IMR-90 (cell line): Measurements from ENCODE around the gene PLCH1. TPM values are rescaled to one million over a fixed set of nuclear protein-coding genes. Genes with fewer than 3 reads are reported as not detected.

Experiments used
- ATAC-seq: fragments of 200-7000 bp; cut with Tn5 transposase; 2 replicates; pipeline ENCODE4 v1.9.1; 2020; ENCODE audit warnings: low read depth, mild to moderate bottlenecking, moderate library complexity
- BruUV-seq: library from RNA; stranded (reverse); fragments of 400-500 nt; replicated peaks from 2 replicates; lab custom pipeline; 2021; lab: Mats Ljungman, UMichigan
- CTCF ChIA-PET: fragments of 300-600 bp; formaldehyde crosslinking; extraction: SDS; loops from one replicate; lab custom pipeline; 2021; ENCODE audit warnings: antibody characterized with exemption; lab: Yijun Ruan, JAX
- POLR2A ChIA-PET: fragments of 300-600 bp; sonication (Branson Sonifier 250); formaldehyde crosslinking; loops from one replicate; lab custom pipeline; 2022; ENCODE audit warnings: antibody characterized with exemption; ENCODE audit not compliant: unreplicated experiment; lab: Charles Lee
- DNase-seq: peaks from one replicate; pipeline ENCODE4 v3.0.0; 2013
- H2AFZ ChIP-seq: replicated peaks from 2 replicates; pipeline ENCODE3; 2013; ENCODE audit warnings: low read length, mild to moderate bottlenecking; ENCODE audit not compliant: poor library complexity
- H2AK5ac ChIP-seq: 2 replicates; pipeline ENCODE4 v1.6.1; 2013; ENCODE audit warnings: low read depth, low read length, inconsistent platforms
- H2AK9ac ChIP-seq: replicated peaks from 2 replicates; pipeline ENCODE3; 2013; ENCODE audit warnings: mild to moderate bottlenecking, low read depth, low read length, moderate library complexity; ENCODE audit not compliant: poor library complexity
- H2BK120ac ChIP-seq: 2 replicates; pipeline ENCODE4 v1.6.1; 2013; ENCODE audit warnings: low read depth, low read length, inconsistent platforms
- H2BK15ac ChIP-seq: 3 replicates; pipeline ENCODE4 v1.6.1; 2013; ENCODE audit warnings: low read depth, low read length, inconsistent platforms
- H2BK20ac ChIP-seq: 2 replicates; pipeline ENCODE4 v1.6.1; 2013; ENCODE audit warnings: low read depth, mild to moderate bottlenecking, inconsistent platforms, low read length, moderate library complexity
- H2BK5ac ChIP-seq: 2 replicates; pipeline ENCODE4 v1.6.1; 2013; ENCODE audit warnings: mild to moderate bottlenecking, low read depth, low read length, inconsistent platforms; ENCODE audit not compliant: poor library complexity, severe bottlenecking
- H3K14ac ChIP-seq: replicated peaks from 2 replicates; pipeline ENCODE4 v1.6.1; 2013; ENCODE audit warnings: low read depth, low read length, inconsistent platforms
- H3K18ac ChIP-seq: 2 replicates; pipeline ENCODE4 v1.6.1; 2013; ENCODE audit warnings: low read depth, low read length, control low read depth
- H3K23ac ChIP-seq: 2 replicates; pipeline ENCODE4 v1.6.1; 2013; ENCODE audit warnings: low read depth, low read length, inconsistent platforms
- H3K27ac ChIP-seq: 2 replicates; pipeline ENCODE4 v1.5.1; 2013; ENCODE audit warnings: mild to moderate bottlenecking, control low read depth, low read length; ENCODE audit not compliant: insufficient read depth
- H3K27me3 ChIP-seq: 2 replicates; pipeline ENCODE4 v1.6.1; 2013; ENCODE audit warnings: low read length; ENCODE audit not compliant: control insufficient read depth, insufficient read depth
- H3K36me3 ChIP-seq: 2 replicates; pipeline ENCODE4 v1.6.1; 2013; ENCODE audit warnings: low read length, mixed read lengths; ENCODE audit not compliant: control insufficient read depth, insufficient read depth
- H3K4ac ChIP-seq: 2 replicates; pipeline ENCODE4 v1.6.1; 2013; ENCODE audit warnings: low read depth, low read length, inconsistent platforms
- H3K4me1 ChIP-seq: 2 replicates; pipeline ENCODE4 v1.6.1; 2013; ENCODE audit warnings: low read length, mixed read lengths; ENCODE audit not compliant: control insufficient read depth, insufficient read depth
- H3K4me2 ChIP-seq: 2 replicates; pipeline ENCODE4 v1.6.1; 2013; ENCODE audit warnings: low read depth, mild to moderate bottlenecking, control low read depth, low read length, moderate library complexity
- H3K4me3 ChIP-seq: 2 replicates; pipeline ENCODE4 v1.5.1; 2013; ENCODE audit warnings: low read depth, mild to moderate bottlenecking, control low read depth, low read length, moderate library complexity; ENCODE audit not compliant: insufficient read depth
- H3K56ac ChIP-seq: 2 replicates; pipeline ENCODE4 v1.6.1; 2013; ENCODE audit warnings: low read length, inconsistent platforms; ENCODE audit not compliant: insufficient read depth; ENCODE audit errors: extremely low read depth
- H3K79me1 ChIP-seq, 2 experiments: 2 replicates each; pipeline ENCODE4 v1.6.1; 2013; ENCODE audit warnings: low read length in 2 of 2, inconsistent platforms in 1 of 2, low read depth in 1 of 2
- H3K9ac ChIP-seq: 2 replicates; pipeline ENCODE4 v1.6.1; 2013; ENCODE audit warnings: low read depth, low read length, control low read depth
- H3K9me1 ChIP-seq: 2 replicates; pipeline ENCODE4 v1.6.1; 2013; ENCODE audit warnings: low read length, inconsistent platforms; ENCODE audit not compliant: insufficient read depth
- H3K9me3 ChIP-seq: 2 replicates; pipeline ENCODE4 v1.6.1; 2013; ENCODE audit warnings: low read length; ENCODE audit not compliant: control insufficient read depth, insufficient read depth
- H4K20me1 ChIP-seq: 2 replicates; pipeline ENCODE4 v1.6.1; 2013; ENCODE audit warnings: low read length, inconsistent platforms; ENCODE audit not compliant: insufficient read depth
- H4K5ac ChIP-seq: 2 replicates; pipeline ENCODE4 v1.6.1; 2013; ENCODE audit warnings: mild to moderate bottlenecking, low read depth, low read length, control low read depth
- H4K8ac ChIP-seq, 2 experiments: 2 replicates each; pipeline ENCODE4 v1.6.1; 2013; ENCODE audit warnings: low read depth in 2 of 2, low read length in 2 of 2, control low read depth in 1 of 2, inconsistent platforms in 1 of 2
- H4K91ac ChIP-seq: 2 replicates; pipeline ENCODE4 v1.6.1; 2013; ENCODE audit warnings: low read depth, low read length, inconsistent platforms; ENCODE audit not compliant: insufficient read depth
- FOS ChIP-seq: fragments of 150-350 bp; IDR thresholded peaks from 2 replicates; pipeline ENCODE4 v1.6.1; 2016; ENCODE audit warnings: low read depth, low read length
- WGBS, 2 experiments: methylation state at CpG; one replicate each; pipeline versions ENCODE4 v1.1.5 to v1.1.7; 2013; ENCODE audit warnings: missing lambda C conversion rate in 2 of 2; ENCODE audit not compliant: insufficient read length in 1 of 2; ENCODE audit errors: extremely low coverage in 2 of 2; 5-methylcytosine and 5-hydroxymethylcytosine counted together
- dilution Hi-C: fragments of 300-500 bp; cut with HindIII; formaldehyde crosslinking; loops from one replicate; pipeline ENCODE4 v1.14.3; 2018; ENCODE audit warnings: low sequenced_read_pairs; ENCODE audit not compliant: unreplicated experiment
- in situ Hi-C: fragments of 300-500 bp; cut with MboI; formaldehyde crosslinking; loops from 3 replicates; pipeline ENCODE4 v1.14.3; 2019; ENCODE audit warnings: low sequenced_read_pairs, inconsistent platforms, mixed read lengths
- intact Hi-C: fragments of 100-400 bp; cut with micrococcal nuclease; formaldehyde crosslinking; loops from 2 replicates; pipeline ENCODE4 v1.10.0; 2022
- polyA plus RNA-seq, 3 experiments: library from polyadenylated mRNA; depleted of rRNA; stranded (reverse); fragments of >200 nt; gene quantifications; 2 replicates each; pipeline ENCODE4 v1.2.3, GENCODE V29; 2012; ENCODE audit warnings: low replicate concordance in 1 of 3
- total RNA-seq: library from RNA; depleted of rRNA; stranded (reverse); fragments of >200 nt; gene quantifications from 2 replicates; pipeline ENCODE4 v1.2.3, GENCODE V29; 2012

Gene PLCH1
- total and polyA plus RNA-seq, 2 of the 4 experiments (the other 2 are of a cell fraction): not detected

DNA sequence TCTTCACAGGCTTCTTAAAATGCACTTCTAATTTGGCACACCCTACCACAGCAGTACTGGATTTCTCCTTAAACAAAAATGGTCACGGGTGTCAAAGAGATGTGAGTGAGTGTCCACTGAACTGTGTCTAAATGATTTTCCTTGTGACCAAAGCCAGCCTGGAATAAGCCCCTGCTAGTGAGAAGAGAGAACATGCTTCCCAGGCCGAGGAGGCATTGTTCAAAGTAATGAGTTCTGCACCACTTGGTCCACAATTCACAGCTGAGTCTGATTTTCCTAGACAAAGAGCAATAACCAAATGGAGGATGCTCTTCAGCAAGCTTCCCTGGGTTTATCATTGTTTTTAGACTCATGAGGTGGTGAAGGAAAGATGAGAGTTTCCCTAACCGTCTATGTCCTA, 3.8 kb downstream of the PLCH1 start:
- WGBS, 2 experiments: no CpG with 5 or more reads among the region's 3 CpGs
- no peak overlapping the region for H3K56ac ChIP-seq
- H3K9me1 ChIP-seq: no peaks in the 10 kb centered on the region
- H2AK5ac ChIP-seq: no peak overlapping the region
- H3K27ac ChIP-seq: no peak overlapping the region
- H4K91ac ChIP-seq: no peak overlapping the region
- no peaks in the 10 kb centered on the region for H3K79me1 ChIP-seq
- H2BK5ac ChIP-seq: no peak overlapping the region
- no peak overlapping the region for H3K4ac ChIP-seq
- H2BK20ac ChIP-seq: no peak overlapping the region
- no peaks in the 10 kb centered on the region for H4K20me1 ChIP-seq
- TF ChIP-seq FOS: no peak
- BruUV-seq: no TSS peak
- H4K5ac ChIP-seq: no peak overlapping the region
- H3K14ac ChIP-seq: no peak overlapping the region
- no peak overlapping the region for H2BK120ac ChIP-seq
- dilution Hi-C loops (no loop called here), in situ Hi-C loops (no loop called here), intact Hi-C loops (no loop called here)
- H2AK9ac ChIP-seq: no peak overlapping the region
- no peak overlapping the region for H3K9ac ChIP-seq
- CTCF ChIA-PET: interaction anchor here (0.5 kb wide), 1 partner anchor 29 kb away, joined by 7 read pairs; no protein-coding TSS in a partner anchor
- no peaks in the 10 kb centered on the region for H3K9me3 ChIP-seq
- H3K18ac ChIP-seq: no peak overlapping the region
- no peak overlapping the region for H3K23ac ChIP-seq
- no peaks in the 10 kb centered on the region; the same call in 1 of the 2 replicates for H3K4me1 ChIP-seq
- DNase-seq (no peak), ATAC-seq (no peak)
- H2AFZ ChIP-seq: no peak overlapping the region
- POLR2A ChIA-PET: interaction anchor here (0.6 kb wide), 1 partner anchor 813 kb away, joined by 4 read pairs; no protein-coding TSS in a partner anchor
- peaks cover 39% of the 10 kb centered on the region for H3K27me3 ChIP-seq
- no peak overlapping the region for H3K4me2 ChIP-seq
- no peak overlapping the region for H4K8ac ChIP-seq
- H2BK15ac ChIP-seq: no peak overlapping the region
- H3K36me3 ChIP-seq: no peaks in the 10 kb centered on the region
- H3K4me3 ChIP-seq: no peak overlapping the region
